ENCODE data around the gene LPAR5. TPM values are rescaled to one million over a fixed set of nuclear protein-coding genes. Genes with fewer than 3 reads are reported as not detected.

Gene LPAR5
- total and polyA plus RNA-seq, 2 experiments from 2014 or later: 0.32 to 0.38 TPM

- peak; percentile 46 for DNase-seq (ENCODE audit: low spot score)
Observed at GRCh38 chr12:6667559-6668210, 31.9 kb upstream of the LPAR5 start.

GRCh38 chr12:6666211-6666610 lies 30.5 kb upstream of the LPAR5 start:
- H3K36me3 ChIP-seq (ENCODE audit: insufficient read depth): peaks cover 22% of the 10 kb centered on the region
- Mint-ChIP-seq H3K4me3 (no peak overlapping the region), H3K27me3 (ENCODE audit: insufficient read depth, low read depth, poor library complexity) (peaks cover 9% of the 10 kb centered on the region), H3K9me3 (no peaks in the 10 kb centered on the region), H3K4me1 (peaks cover 6% of the 10 kb centered on the region; the same call in 2 of the 3 replicates), H3K27ac (no peak overlapping the region), H3K36me3 (ENCODE audit: low read depth) (peaks cover 40% of the 10 kb centered on the region)
- peaks cover 5% of the 10 kb centered on the region; the same call in 1 of the 2 replicates for H3K4me1 ChIP-seq (ENCODE audit: insufficient read depth)
- H3K27ac ChIP-seq (ENCODE audit: low read depth): no peak overlapping the region
- H4K20me1 ChIP-seq (replicated peaks; ENCODE audit: insufficient read depth): peaks cover 3% of the 10 kb centered on the region; the same call in 1 of the 2 replicates
- H3K4me3 ChIP-seq: no peak overlapping the region
- no peak overlapping the region for H2AFZ ChIP-seq
- peaks cover 13% of the 10 kb centered on the region for H3K79me2 ChIP-seq (replicated peaks; ENCODE audit: insufficient read depth)
- DNase-seq (ENCODE audit: low spot score): no peak
- H3K27me3 ChIP-seq (ENCODE audit: insufficient read depth): no peaks in the 10 kb centered on the region
- no peak for ATAC-seq
- no peak overlapping the region for H3K4me2 ChIP-seq
- peaks cover 4% of the 10 kb centered on the region for H3K9me2 ChIP-seq (ENCODE audit: insufficient read depth)
- H3F3A ChIP-seq (replicated peaks; ENCODE audit: low read depth): peaks cover 8% of the 10 kb centered on the region; the same call in 1 of the 2 replicates
- no peak for TF ChIP-seq EZH2 (IDR thresholded peaks at IDR 0.05; ENCODE audit: low read depth, unreplicated experiment)
- TF ChIP-seq JUNB (IDR thresholded peaks at IDR 0.05; ENCODE audit: unreplicated experiment): no peak
- TF ChIP-seq REST (IDR thresholded peaks at IDR 0.05; ENCODE audit: unreplicated experiment): no peak
- TF ChIP-seq STAT1 (IDR thresholded peaks at IDR 0.05; ENCODE audit: unreplicated experiment): no peak
- no peak for TF ChIP-seq CTCF (conservative IDR thresholded peaks at IDR 0.05; ENCODE audit: low read depth in 2 of 2)
- no peak for TF ChIP-seq ZNF331 (CRISPR knock-in tag; IDR thresholded peaks at IDR 0.05; ENCODE audit: low read depth)
- no peak for TF ChIP-seq ZNF114 (CRISPR knock-in tag; IDR thresholded peaks at IDR 0.05)
- TF ChIP-seq CREB1 (CRISPR knock-in tag; IDR thresholded peaks at IDR 0.05; ENCODE audit: low read depth): no peak
- TF ChIP-seq POLR2AphosphoS5 (IDR thresholded peaks at IDR 0.05; ENCODE audit: low read depth): no peak
- no peak for TF ChIP-seq EZH2phosphoT487 (IDR thresholded peaks at IDR 0.05; ENCODE audit: unreplicated experiment)
- TF ChIP-seq ETS1 (IDR thresholded peaks at IDR 0.05): no peak
- no peak for TF ChIP-seq NANOG (IDR thresholded peaks at IDR 0.05; ENCODE audit: borderline replicate concordance)

More at GRCh38 chr12:6667559-6668210, 31.9 kb upstream of the LPAR5 start:
- no peak overlapping the region for H3K27ac ChIP-seq (ENCODE audit: low read depth)
- peaks cover 4% of the 10 kb centered on the region; the same call in 1 of the 2 replicates for H3F3A ChIP-seq (replicated peaks; ENCODE audit: low read depth)
- Mint-ChIP-seq H3K9me3 (no peaks in the 10 kb centered on the region), H3K4me3 (no peak overlapping the region), H3K36me3 (ENCODE audit: low read depth) (peaks cover 54% of the 10 kb centered on the region), H3K4me1 (no peaks in the 10 kb centered on the region; the same call in 2 of the 3 replicates), H3K27ac (no peak overlapping the region), H3K27me3 (ENCODE audit: insufficient read depth, low read depth, poor library complexity) (peaks cover 11% of the 10 kb centered on the region)
- no peaks in the 10 kb centered on the region for H3K27me3 ChIP-seq (ENCODE audit: insufficient read depth)
- H2AFZ ChIP-seq: no peak overlapping the region
- peaks cover 3% of the 10 kb centered on the region; the same call in 1 of the 2 replicates for H4K20me1 ChIP-seq (replicated peaks; ENCODE audit: insufficient read depth)
- H3K4me3 ChIP-seq: no peak overlapping the region
- no peak overlapping the region for H3K4me2 ChIP-seq
- H3K4me1 ChIP-seq (ENCODE audit: insufficient read depth): no peaks in the 10 kb centered on the region
- TF ChIP-seq CTCF (conservative IDR thresholded peaks at IDR 0.05; ENCODE audit: low read depth in 2 of 2): peak; percentile 20 to 53; a peak in 2 of 4 replicates
- TF ChIP-seq ZNF114 (CRISPR knock-in tag; IDR thresholded peaks at IDR 0.05): no peak
- H3K79me2 ChIP-seq (replicated peaks; ENCODE audit: insufficient read depth): no peaks in the 10 kb centered on the region
- peaks cover 32% of the 10 kb centered on the region for H3K36me3 ChIP-seq (ENCODE audit: insufficient read depth)
- ATAC-seq: peak; percentile 6; the same call in 1 of the 3 replicates
- peaks cover 4% of the 10 kb centered on the region for H3K9me2 ChIP-seq (ENCODE audit: insufficient read depth)
